ENCODE results near the gene FOLR1. TPM values are rescaled to one million over a fixed set of nuclear protein-coding genes. Genes with fewer than 3 reads are reported as not detected.

FOLR1 gene
- total RNA-seq = not detected in 2 replicates

GRCh38 chr11:72191961-72192381, at the start of gene FOLR1:
TSS of gene FOLR1 (plus strand) at chr11:72192140. CDS start at chr11:72192174, 34 bp downstream.

GRCh38 chr11:72216638-72217037, 24.7 kb downstream of the FOLR1 start, which contains the start of gene FOLR2:
TSS of gene FOLR2 (plus strand) at chr11:72216794. CDS start at chr11:72218585, 1,791 bp downstream.

GRCh38 chr11:72224564-72225410, 32.8 kb downstream of the FOLR1 start, which contains the start of gene INPPL1:
TSS of gene INPPL1 (plus strand) at chr11:72224767. CDS start at chr11:72224985, 218 bp downstream.

GRCh38 chr11:72244060-72244360, 52.1 kb downstream of the FOLR1 start, which contains the start of gene PHOX2A:
TSS of gene PHOX2A (minus strand) at chr11:72244176. CDS start at chr11:72244004, 172 bp downstream.

Other genes with a start within 250 kb of the FOLR1 start
- gene IL18BP, start 193.2 kb upstream of the FOLR1 start, total RNA-seq = 0.45 and 1.0 TPM in 2 replicates
- gene NUMA1, start 111.6 kb upstream of the FOLR1 start, total RNA-seq = 119 and 128 TPM in 2 replicates
- gene LRRC51, start 111.3 kb upstream of the FOLR1 start, total RNA-seq = 4.6 and 10.9 TPM in 2 replicates
- gene LAMTOR1, start 88.8 kb upstream of the FOLR1 start, total RNA-seq = 145 and 149 TPM in 2 replicates
- 0.15 TPM in 1 of 2 replicates, not detected in the other for gene TOMT, start 86.2 kb upstream of the FOLR1 start, total RNA-seq
- 64.4 and 69.4 TPM in 2 replicates for gene ANAPC15, start 79.4 kb upstream of the FOLR1 start, total RNA-seq
- not detected in 2 replicates for gene FOLR3, start 56.4 kb upstream of the FOLR1 start, total RNA-seq
- gene FOLR2, start 24.7 kb downstream of the FOLR1 start, total RNA-seq = not detected in 2 replicates
- 51.9 and 67.9 TPM in 2 replicates for gene INPPL1, start 32.6 kb downstream of the FOLR1 start, total RNA-seq
- not detected in 2 replicates for gene PHOX2A, start 52.0 kb downstream of the FOLR1 start, total RNA-seq
- 27.4 and 32.6 TPM in 2 replicates for gene CLPB, start 242.4 kb downstream of the FOLR1 start, total RNA-seq

All from bronchus fibroblast of lung (primary cell).